Retina (tissue), 1 donor: ENCODE measurements around the gene GALK2.
"Not testable (repeated sequence)": the region's sequence is repeated elsewhere in the genome, so short reads cannot be mapped to it uniquely, and the experiment has no call there.

ENCODE experiments used
- DNase-seq: peaks from one replicate; pipeline ENCODE4 v3.0.0-alpha.2; 2016

GALK2 gene

GRCh38 chr15:49225572-49226281 is 55.7 kb downstream of the GALK2 start:
- peak; percentile 7 for DNase-seq

- DNase-seq, result no peak
Observed at GRCh38 chr15:49227602-49228001, 57.6 kb downstream of the GALK2 start.

GRCh38 chr15:49229922-49230321 is 59.9 kb downstream of the GALK2 start:
- no peak for DNase-seq

- no peak for DNase-seq
Observed at GRCh38 chr15:49232236-49232806, 62.3 kb downstream of the GALK2 start.

GRCh38 chr15:49235446-49236124 is 65.5 kb downstream of the GALK2 start:
- peak; percentile 63 for DNase-seq

- DNase-seq, result no peak
Observed at GRCh38 chr15:49236869-49237268, 66.8 kb downstream of the GALK2 start.

- DNase-seq, result no peak
Observed at GRCh38 chr15:49238342-49238741, 68.3 kb downstream of the GALK2 start.

GRCh38 chr15:49239105-49239504 is 69.1 kb downstream of the GALK2 start:
- DNase-seq, result no peak

GRCh38 chr15:49242820-49243219 is 72.8 kb downstream of the GALK2 start:
- no peak for DNase-seq

- DNase-seq, result no peak
Observed at GRCh38 chr15:49247556-49248110, 77.6 kb downstream of the GALK2 start.

- no peak for DNase-seq
Observed at GRCh38 chr15:49248291-49248690, 78.2 kb downstream of the GALK2 start.

GRCh38 chr15:49255966-49256759 is 86.1 kb downstream of the GALK2 start:
- no peak for DNase-seq

GRCh38 chr15:49265117-49265516 is 95.1 kb downstream of the GALK2 start:
- not testable (repeated sequence) for DNase-seq

- no peak for DNase-seq
Observed at GRCh38 chr15:49265911-49266310, 95.9 kb downstream of the GALK2 start.

GRCh38 chr15:49270541-49271421 is 100.7 kb downstream of the GALK2 start:
- DNase-seq, result no peak

GRCh38 chr15:49273734-49274318 is 103.8 kb downstream of the GALK2 start:
- DNase-seq, result no peak

- DNase-seq, result no peak
Observed at GRCh38 chr15:49278751-49279150, 108.7 kb downstream of the GALK2 start.

GRCh38 chr15:49279521-49280456 is 109.7 kb downstream of the GALK2 start:
- no peak for DNase-seq

- no peak for DNase-seq
Observed at GRCh38 chr15:49282366-49282765, 112.3 kb downstream of the GALK2 start.

GRCh38 chr15:49286649-49287404 is 116.8 kb downstream of the GALK2 start:
- DNase-seq, result no peak
